HepG2 (cell line): ENCODE data around the gene ATP13A2. TPM values are rescaled to one million over a fixed set of nuclear protein-coding genes. Genes with fewer than 3 reads are reported as not detected.

ENCODE experiments used
- HNRNPK ChIP-seq: fragments of 200-400 bp; formaldehyde crosslinking; IDR thresholded peaks from 2 replicates; pipeline ENCODE4 v1.6.1; 2018; ENCODE audit warnings: low read length, low read depth, moderate library complexity, mild to moderate bottlenecking; ENCODE audit not compliant: poor library complexity, severe bottlenecking
- MATR3 ChIP-seq: sonication (generic); formaldehyde crosslinking; IDR thresholded peaks from 2 replicates; pipeline ENCODE4 v1.4.0; 2020; ENCODE audit warnings: missing genetic modification reagents
- PHB2 ChIP-seq: fragments of 450-650 bp; IDR thresholded peaks from 2 replicates; pipeline ENCODE4 v1.6.1; 2018; ENCODE audit not compliant: partially characterized antibody
- PRDM10 ChIP-seq: sonication (generic); formaldehyde crosslinking; IDR thresholded peaks from 2 replicates; pipeline ENCODE4 v1.4.0; 2020; ENCODE audit warnings: low read depth, missing genetic modification reagents
- YY1 ChIP-seq: IDR thresholded peaks from 2 replicates; pipeline ENCODE4 v1.6.1; 2011; ENCODE audit warnings: low read length, low read depth, moderate library complexity, mild to moderate bottlenecking; ENCODE audit not compliant: insufficient read depth, insufficient replicate concordance
- ZNF790 ChIP-seq: sonication (generic); formaldehyde crosslinking; IDR thresholded peaks from 2 replicates; pipeline ENCODE4 v1.8.0; 2022; ENCODE audit warnings: missing genetic modification reagents, mild to moderate bottlenecking, borderline replicate concordance
- polyA plus RNA-seq, 8 experiments: library from polyadenylated mRNA; depleted of rRNA in 3 of 8; stranded (reverse) in 7 of 8; unstranded in 1 of 8; fragments of >200 nt; fragmentation: Illumina TruSeq in 4 of 8; extraction: Trizol in 4 of 8; gene quantifications; 2 replicates each; pipeline versions ENCODE4 v1.2.1 to v1.2.3, GENCODE V29; 2011 to 2016; ENCODE audit warnings: low read depth in 4 of 8, missing spikeins in 1 of 8, mixed read lengths in 1 of 8; ENCODE audit not compliant: insufficient read depth in 1 of 8
- total RNA-seq, 5 experiments: library from RNA; depleted of rRNA; stranded (reverse); fragments of >200 nt; fragmentation: Illumina TruSeq; extraction: Trizol; gene quantifications; 2 replicates each; pipeline ENCODE4 v1.2.3, GENCODE V29; 2016; ENCODE audit warnings: low read depth in 1 of 5
- TF ChIP-seq, protein P1 (sequence below), 2 experiments: fragments of 450-650 bp in 1 of 2; sonication (generic) in 1 of 2; formaldehyde crosslinking in 1 of 2; IDR thresholded peaks; 2 replicates each; pipeline versions ENCODE4 v1.6.1 to v1.8.0; 2016 to 2022; ENCODE audit warnings: antibody characterized with exemption in 1 of 2, mild to moderate bottlenecking in 1 of 2, missing genetic modification reagents in 1 of 2
- TF ChIP-seq, protein P2 (sequence below): sonication (generic); formaldehyde crosslinking; IDR thresholded peaks from 2 replicates; pipeline ENCODE4 v1.8.1; 2023; ENCODE audit warnings: mild to moderate bottlenecking, inconsistent platforms, moderate library complexity, missing genetic modification reagents, borderline replicate concordance
- TF ChIP-seq, protein P3 (sequence below): IDR thresholded peaks from 2 replicates; pipeline ENCODE4 v1.6.1; 2016; ENCODE audit warnings: low read depth
- TF ChIP-seq, protein P4 (sequence below): sonication (generic); formaldehyde crosslinking; IDR thresholded peaks from 2 replicates; pipeline ENCODE4 v1.5.0; 2020; ENCODE audit warnings: missing genetic modification reagents

The ATP13A2 gene
- total and polyA plus RNA-seq, 2 of the 13 experiments (the other 11 are each of a cell fraction or from before 2014, with no cell fraction given) = 13.2 to 16.2 TPM

GRCh38 chr1:16996845-16997244 lies 14.9 kb downstream of the ATP13A2 start (continued):
- TF ChIP-seq, protein P1, sequence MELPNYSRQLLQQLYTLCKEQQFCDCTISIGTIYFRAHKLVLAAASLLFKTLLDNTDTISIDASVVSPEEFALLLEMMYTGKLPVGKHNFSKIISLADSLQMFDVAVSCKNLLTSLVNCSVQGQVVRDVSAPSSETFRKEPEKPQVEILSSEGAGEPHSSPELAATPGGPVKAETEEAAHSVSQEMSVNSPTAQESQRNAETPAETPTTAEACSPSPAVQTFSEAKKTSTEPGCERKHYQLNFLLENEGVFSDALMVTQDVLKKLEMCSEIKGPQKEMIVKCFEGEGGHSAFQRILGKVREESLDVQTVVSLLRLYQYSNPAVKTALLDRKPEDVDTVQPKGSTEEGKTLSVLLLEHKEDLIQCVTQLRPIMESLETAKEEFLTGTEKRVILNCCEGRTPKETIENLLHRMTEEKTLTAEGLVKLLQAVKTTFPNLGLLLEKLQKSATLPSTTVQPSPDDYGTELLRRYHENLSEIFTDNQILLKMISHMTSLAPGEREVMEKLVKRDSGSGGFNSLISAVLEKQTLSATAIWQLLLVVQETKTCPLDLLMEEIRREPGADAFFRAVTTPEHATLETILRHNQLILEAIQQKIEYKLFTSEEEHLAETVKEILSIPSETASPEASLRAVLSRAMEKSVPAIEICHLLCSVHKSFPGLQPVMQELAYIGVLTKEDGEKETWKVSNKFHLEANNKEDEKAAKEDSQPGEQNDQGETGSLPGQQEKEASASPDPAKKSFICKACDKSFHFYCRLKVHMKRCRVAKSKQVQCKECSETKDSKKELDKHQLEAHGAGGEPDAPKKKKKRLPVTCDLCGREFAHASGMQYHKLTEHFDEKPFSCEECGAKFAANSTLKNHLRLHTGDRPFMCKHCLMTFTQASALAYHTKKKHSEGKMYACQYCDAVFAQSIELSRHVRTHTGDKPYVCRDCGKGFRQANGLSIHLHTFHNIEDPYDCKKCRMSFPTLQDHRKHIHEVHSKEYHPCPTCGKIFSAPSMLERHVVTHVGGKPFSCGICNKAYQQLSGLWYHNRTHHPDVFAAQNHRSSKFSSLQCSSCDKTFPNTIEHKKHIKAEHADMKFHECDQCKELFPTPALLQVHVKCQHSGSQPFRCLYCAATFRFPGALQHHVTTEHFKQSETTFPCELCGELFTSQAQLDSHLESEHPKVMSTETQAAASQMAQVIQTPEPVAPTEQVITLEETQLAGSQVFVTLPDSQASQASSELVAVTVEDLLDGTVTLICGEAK (IDR thresholded peaks at IDR 0.05) = no peak
- TF ChIP-seq, protein P1 (CRISPR knock-in tag; IDR thresholded peaks at IDR 0.05) = no peak
- TF ChIP-seq HNRNPK (no peak), ZNF790 (CRISPR knock-in tag) (no peak), PRDM10 (CRISPR knock-in tag) (no peak), PHB2 (no peak), YY1 (no peak), MATR3 (CRISPR knock-in tag) (no peak)
- TF ChIP-seq, protein P2, sequence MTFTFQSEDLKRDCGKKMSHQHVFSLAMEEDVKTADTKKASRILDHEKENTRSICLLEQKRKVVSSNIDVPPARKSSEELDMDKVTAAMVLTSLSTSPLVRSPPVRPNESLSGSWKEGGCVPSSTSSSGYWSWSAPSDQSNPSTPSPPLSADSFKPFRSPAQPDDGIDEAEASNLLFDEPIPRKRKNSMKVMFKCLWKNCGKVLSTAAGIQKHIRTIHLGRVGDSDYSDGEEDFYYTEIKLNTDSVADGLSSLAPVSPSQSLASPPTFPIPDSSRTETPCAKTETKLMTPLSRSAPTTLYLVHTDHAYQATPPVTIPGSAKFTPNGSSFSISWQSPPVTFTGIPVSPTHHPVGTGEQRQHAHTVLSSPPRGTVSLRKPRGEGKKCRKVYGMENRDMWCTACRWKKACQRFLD (CRISPR knock-in tag) = no peak
- TF ChIP-seq, protein P3, sequence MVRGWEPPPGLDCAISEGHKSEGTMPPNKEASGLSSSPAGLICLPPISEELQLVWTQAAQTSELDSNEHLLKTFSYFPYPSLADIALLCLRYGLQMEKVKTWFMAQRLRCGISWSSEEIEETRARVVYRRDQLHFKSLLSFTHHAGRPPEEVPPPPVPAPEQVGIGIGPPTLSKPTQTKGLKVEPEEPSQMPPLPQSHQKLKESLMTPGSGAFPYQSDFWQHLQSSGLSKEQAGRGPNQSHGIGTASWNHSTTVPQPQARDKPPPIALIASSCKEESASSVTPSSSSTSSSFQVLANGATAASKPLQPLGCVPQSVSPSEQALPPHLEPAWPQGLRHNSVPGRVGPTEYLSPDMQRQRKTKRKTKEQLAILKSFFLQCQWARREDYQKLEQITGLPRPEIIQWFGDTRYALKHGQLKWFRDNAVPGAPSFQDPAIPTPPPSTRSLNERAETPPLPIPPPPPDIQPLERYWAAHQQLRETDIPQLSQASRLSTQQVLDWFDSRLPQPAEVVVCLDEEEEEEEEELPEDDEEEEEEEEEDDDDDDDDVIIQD (CRISPR knock-in tag) = no peak
- TF ChIP-seq, protein P4, sequence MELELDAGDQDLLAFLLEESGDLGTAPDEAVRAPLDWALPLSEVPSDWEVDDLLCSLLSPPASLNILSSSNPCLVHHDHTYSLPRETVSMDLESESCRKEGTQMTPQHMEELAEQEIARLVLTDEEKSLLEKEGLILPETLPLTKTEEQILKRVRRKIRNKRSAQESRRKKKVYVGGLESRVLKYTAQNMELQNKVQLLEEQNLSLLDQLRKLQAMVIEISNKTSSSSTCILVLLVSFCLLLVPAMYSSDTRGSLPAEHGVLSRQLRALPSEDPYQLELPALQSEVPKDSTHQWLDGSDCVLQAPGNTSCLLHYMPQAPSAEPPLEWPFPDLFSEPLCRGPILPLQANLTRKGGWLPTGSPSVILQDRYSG = no peak
